HepG2 (cell line): ENCODE results near the gene BAHCC1. TPM values are rescaled to one million over a fixed set of nuclear protein-coding genes. Genes with fewer than 3 reads are reported as not detected.

Source experiments
- ATAC-seq: fragments of 200-7000 bp; cut with Tn5 transposase; 3 replicates; pipeline ENCODE4 v1.9.1; 2020; ENCODE audit warnings: mild to moderate bottlenecking, moderate library complexity
- BruUV-seq: library from RNA; stranded (reverse); fragments of 400-500 nt; replicated peaks from 2 replicates; lab custom pipeline; 2021; lab: Mats Ljungman, UMichigan
- CTCF ChIA-PET: fragments of 300-600 bp; formaldehyde crosslinking; extraction: SDS; loops from one replicate; lab custom pipeline; 2021; ENCODE audit warnings: low total read pairs, inconsistent platforms, low intra/inter-chr PET ratio; lab: Yijun Ruan, JAX
- POLR2A ChIA-PET: fragments of 350-600 bp; sonication (Branson Sonifier 250); formaldehyde crosslinking; loops from one replicate; lab custom pipeline; 2020; ENCODE audit warnings: antibody characterized with exemption, inconsistent platforms; lab: Yijun Ruan, JAX
- DNase-seq: peaks from one replicate; pipeline ENCODE4 v3.0.0-alpha.2; 2015; ENCODE audit warnings: low spot score
- FAIRE-seq: peaks from 3 replicates; lab custom pipeline; 2011; peaks lifted over from hg19 to GRCh38; lab: Jason Lieb, UNC
- H2AFZ ChIP-seq: one replicate; pipeline ENCODE4 v1.6.1; 2011; ENCODE audit warnings: low read length, inconsistent platforms
- H3K27ac ChIP-seq: fragments of 300-600 bp; 3 replicates; pipeline ENCODE4 v1.8.0; 2011; ENCODE audit warnings: mixed run types, mild to moderate bottlenecking, mixed read lengths, low read length, inconsistent platforms; ENCODE audit not compliant: insufficient read depth; ENCODE audit errors: extremely low read length
- H3K27me3 ChIP-seq, 2 experiments: fragments of 200-600 bp in 1 of 2; 2 replicates in 1 of 2; 3 replicates in 1 of 2; pipeline versions ENCODE4 v1.6.0 to v1.8.0; 2011; ENCODE audit warnings: low read length in 2 of 2, mild to moderate bottlenecking in 2 of 2, moderate library complexity in 2 of 2, inconsistent platforms in 1 of 2; ENCODE audit not compliant: insufficient read depth in 2 of 2, control insufficient read depth in 1 of 2
- H3K36me3 ChIP-seq, 2 experiments: fragments of 200-600 bp in 1 of 2; replicated peaks in 1 of 2; 2 replicates in 1 of 2; 3 replicates in 1 of 2; pipeline versions ENCODE4 v1.5.1 to v1.8.0; 2011; ENCODE audit warnings: low read length in 2 of 2, inconsistent platforms in 1 of 2; ENCODE audit not compliant: insufficient read depth in 2 of 2, control insufficient read depth in 1 of 2
- H3K4me1 ChIP-seq: 2 replicates; pipeline ENCODE4 v1.5.1; 2012; ENCODE audit warnings: low read length, inconsistent platforms; ENCODE audit not compliant: insufficient read depth
- H3K4me2 ChIP-seq: 2 replicates; pipeline ENCODE4 v1.6.0; 2011; ENCODE audit warnings: low read depth, low read length, inconsistent platforms
- H3K4me3 ChIP-seq, 3 experiments: fragments of 200-600 bp in 1 of 3; sonication (generic), shearing (Covaris generic) in 1 of 3; replicated peaks in 1 of 3; 2 replicates each; pipeline ENCODE4 v1.5.1; 2011 to 2016; ENCODE audit warnings: low read length in 3 of 3, inconsistent platforms in 2 of 3, low read depth in 2 of 3, mild to moderate bottlenecking in 2 of 3, control low read depth in 1 of 3, mixed read lengths in 1 of 3; ENCODE audit not compliant: insufficient read depth in 1 of 3
- H3K79me2 ChIP-seq: one replicate; pipeline ENCODE4 v1.6.1; 2011; ENCODE audit warnings: low read length, inconsistent platforms; ENCODE audit not compliant: insufficient read depth
- H3K9ac ChIP-seq: 2 replicates; pipeline ENCODE4 v1.6.0; 2011; ENCODE audit warnings: mild to moderate bottlenecking, low read depth, low read length, inconsistent platforms; ENCODE audit not compliant: insufficient read depth
- H3K9me3 ChIP-seq: 2 replicates; pipeline ENCODE4 v1.5.1; 2012; ENCODE audit warnings: mild to moderate bottlenecking, low read length
- H4K20me1 ChIP-seq: 2 replicates; pipeline ENCODE4 v1.6.0; 2011; ENCODE audit warnings: inconsistent platforms, mild to moderate bottlenecking, low read length, moderate library complexity; ENCODE audit not compliant: insufficient read depth
- ATF1 ChIP-seq: IDR thresholded peaks from 2 replicates; pipeline ENCODE4 v1.6.1; 2016; ENCODE audit warnings: mild to moderate bottlenecking, control low read depth
- ELF1 ChIP-seq: sonication (generic); formaldehyde crosslinking; IDR thresholded peaks from 2 replicates; pipeline ENCODE4 v1.4.0; 2020; ENCODE audit warnings: missing genetic modification reagents
- SRF ChIP-seq: IDR thresholded peaks from 2 replicates; pipeline ENCODE4 v1.6.1; 2011; ENCODE audit warnings: mild to moderate bottlenecking, low read depth, low read length, moderate library complexity
- SRSF9 ChIP-seq: fragments of 200-400 bp; formaldehyde crosslinking; IDR thresholded peaks from 2 replicates; pipeline ENCODE4 v1.6.1; 2018; ENCODE audit warnings: borderline replicate concordance, mild to moderate bottlenecking, low read depth, low read length; ENCODE audit not compliant: insufficient read depth, poor library complexity, severe bottlenecking
- TGIF2 ChIP-seq: IDR thresholded peaks from 2 replicates; pipeline ENCODE4 v1.6.1; 2016; ENCODE audit warnings: control low read depth, missing compliant biosample characterization
- ZBTB7B ChIP-seq: sonication (generic); formaldehyde crosslinking; IDR thresholded peaks from 2 replicates; pipeline ENCODE4 v1.4.0; 2020; ENCODE audit warnings: missing genetic modification reagents
- ZFP90 ChIP-seq: sonication (generic); formaldehyde crosslinking; IDR thresholded peaks from 2 replicates; pipeline ENCODE4 v1.8.0; 2022; ENCODE audit warnings: missing genetic modification reagents, mild to moderate bottlenecking, inconsistent platforms, borderline replicate concordance
- ZNF234 ChIP-seq: sonication (generic); formaldehyde crosslinking; conservative IDR thresholded peaks from 2 replicates; pipeline ENCODE4 v1.5.1; 2020; ENCODE audit warnings: mild to moderate bottlenecking, missing genetic modification reagents
- ZNF34 ChIP-seq: sonication (generic); formaldehyde crosslinking; IDR thresholded peaks from 2 replicates; pipeline ENCODE4 v1.4.0; 2020; ENCODE audit warnings: mild to moderate bottlenecking, missing genetic modification reagents, borderline replicate concordance
- ZNF616 ChIP-seq: sonication (generic); formaldehyde crosslinking; IDR thresholded peaks from 2 replicates; pipeline ENCODE4 v1.5.0; 2020; ENCODE audit warnings: low read depth, mild to moderate bottlenecking, missing genetic modification reagents
- whole genome bisulfite sequencing: methylation state at CpG from one replicate; pipeline ENCODE4 v1.1.6; 2017; ENCODE audit warnings: low lambda C conversion rate; 5-methylcytosine and 5-hydroxymethylcytosine counted together
- in situ Hi-C: cut with HindIII; loops from 2 replicates; pipeline ENCODE4 v1.10.0; 2017; ENCODE audit warnings: low pct_unique_long_range_greater_than_20kb; ENCODE audit not compliant: extremely low pct_ligation_motif_present
- intact Hi-C: fragments of 100-400 bp; cut with micrococcal nuclease; formaldehyde crosslinking; loops from one replicate; pipeline ENCODE4 v1.10.0; 2022; ENCODE audit not compliant: unreplicated experiment
- polyA plus RNA-seq, 8 experiments: library from polyadenylated mRNA; depleted of rRNA in 3 of 8; stranded (reverse) in 7 of 8; unstranded in 1 of 8; fragments of >200 nt; fragmentation: Illumina TruSeq in 4 of 8; extraction: Trizol in 4 of 8; gene quantifications; 2 replicates each; pipeline versions ENCODE4 v1.2.1 to v1.2.3, GENCODE V29; 2011 to 2016; ENCODE audit warnings: low read depth in 4 of 8, missing spikeins in 1 of 8, mixed read lengths in 1 of 8; ENCODE audit not compliant: insufficient read depth in 1 of 8
- total RNA-seq, 5 experiments: library from RNA; depleted of rRNA; stranded (reverse); fragments of >200 nt; fragmentation: Illumina TruSeq; extraction: Trizol; gene quantifications; 2 replicates each; pipeline ENCODE4 v1.2.3, GENCODE V29; 2016; ENCODE audit warnings: low read depth in 1 of 5
- TF ChIP-seq, protein P1 (sequence below): IDR thresholded peaks from 2 replicates; pipeline ENCODE4 v1.6.1; 2012; ENCODE audit warnings: inconsistent platforms
- TF ChIP-seq, protein P2 (sequence below): sonication (generic); formaldehyde crosslinking; conservative IDR thresholded peaks from 2 replicates; pipeline ENCODE4 v1.8.0; 2022; ENCODE audit warnings: missing genetic modification reagents
- TF ChIP-seq, protein P3 (sequence below): sonication (generic); formaldehyde crosslinking; IDR thresholded peaks from 2 replicates; pipeline ENCODE4 v1.5.1; 2020; ENCODE audit warnings: missing genetic modification reagents, mild to moderate bottlenecking, borderline replicate concordance

BAHCC1 gene
- total and polyA plus RNA-seq, 2 of the 13 experiments (the other 11 are each of a cell fraction or from before 2014, with no cell fraction given) = 1.4 to 1.7 TPM

DNA sequence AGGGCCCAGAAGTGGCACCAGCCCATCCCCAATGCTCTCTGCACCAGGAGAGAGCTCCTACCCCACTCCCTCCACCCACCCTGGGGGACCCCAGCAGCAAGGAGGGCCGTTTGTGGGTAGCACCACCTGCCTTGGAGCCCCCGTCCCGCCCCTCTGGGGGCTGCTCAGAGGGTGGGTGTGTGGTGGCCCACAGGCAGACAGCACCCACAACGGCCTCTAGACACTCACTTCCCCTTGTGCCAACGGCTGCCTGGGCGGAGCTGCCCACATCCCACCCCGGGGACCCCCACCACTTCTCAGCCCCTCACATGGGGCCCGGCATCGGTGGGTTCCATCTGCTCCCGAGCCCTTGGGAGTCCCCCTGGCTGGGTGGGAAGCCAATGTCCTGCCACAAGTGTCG, 33.3 kb downstream of the BAHCC1 start (continued):
- TF ChIP-seq ZNF34 (no peak), ZNF616 (CRISPR knock-in tag) (no peak), SRSF9 (no peak), TGIF2 (no peak), ZFP90 (CRISPR knock-in tag) (no peak), ATF1 (no peak), SRF (no peak), ZBTB7B (CRISPR knock-in tag) (no peak)
- TF ChIP-seq, protein P1, sequence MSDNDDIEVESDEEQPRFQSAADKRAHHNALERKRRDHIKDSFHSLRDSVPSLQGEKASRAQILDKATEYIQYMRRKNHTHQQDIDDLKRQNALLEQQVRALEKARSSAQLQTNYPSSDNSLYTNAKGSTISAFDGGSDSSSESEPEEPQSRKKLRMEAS = no peak

DNA sequence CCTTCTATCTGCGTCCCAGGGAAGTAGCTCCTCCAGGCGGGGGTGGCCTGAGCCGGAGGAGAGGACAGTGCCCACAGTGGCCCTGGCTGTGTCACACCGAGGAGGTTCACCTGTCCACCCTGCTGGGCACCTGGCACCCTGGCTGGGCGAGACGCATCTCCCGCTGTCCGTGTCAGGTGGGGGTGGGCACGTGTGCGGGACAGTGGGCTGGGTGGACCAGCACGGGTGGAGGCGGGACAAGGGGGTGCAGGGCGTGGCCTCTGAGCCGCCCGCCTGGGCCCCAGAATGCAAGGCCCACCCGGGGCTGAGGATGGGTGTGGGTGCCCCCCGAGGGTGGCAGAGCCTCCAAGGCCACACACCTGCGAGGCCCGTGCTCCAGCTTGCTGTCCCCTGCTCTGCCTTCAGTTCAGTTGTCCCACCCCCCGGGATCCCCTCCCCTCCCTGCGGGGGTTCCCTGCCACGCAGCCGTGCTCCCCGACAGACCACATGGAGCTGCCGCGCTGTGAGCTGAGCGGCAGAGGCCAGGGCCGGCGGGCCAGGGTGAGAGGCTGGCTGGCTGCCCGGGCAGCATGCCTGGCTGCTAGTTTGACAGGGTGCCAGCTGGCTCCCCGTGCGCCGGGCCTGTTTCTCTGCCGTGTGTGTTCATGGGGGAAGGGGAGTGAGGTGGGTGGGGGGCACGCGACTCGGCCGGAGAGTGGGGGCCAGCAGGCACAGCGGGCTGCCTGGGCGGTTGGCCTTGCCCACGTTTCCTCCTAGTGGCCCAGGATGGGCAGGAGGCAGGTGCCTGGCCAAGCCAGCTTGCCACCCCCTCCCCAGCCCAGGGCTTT, 33.9 kb downstream of the BAHCC1 start:
- H3K4me3 ChIP-seq = no peak overlapping the region
- H3K27me3 ChIP-seq = no peaks in the 10 kb centered on the region
- H3K9me3 ChIP-seq = peaks cover 18% of the 10 kb centered on the region
- no peak for TF ChIP-seq ZNF234 (CRISPR knock-in tag)
- TF ChIP-seq, protein P2, sequence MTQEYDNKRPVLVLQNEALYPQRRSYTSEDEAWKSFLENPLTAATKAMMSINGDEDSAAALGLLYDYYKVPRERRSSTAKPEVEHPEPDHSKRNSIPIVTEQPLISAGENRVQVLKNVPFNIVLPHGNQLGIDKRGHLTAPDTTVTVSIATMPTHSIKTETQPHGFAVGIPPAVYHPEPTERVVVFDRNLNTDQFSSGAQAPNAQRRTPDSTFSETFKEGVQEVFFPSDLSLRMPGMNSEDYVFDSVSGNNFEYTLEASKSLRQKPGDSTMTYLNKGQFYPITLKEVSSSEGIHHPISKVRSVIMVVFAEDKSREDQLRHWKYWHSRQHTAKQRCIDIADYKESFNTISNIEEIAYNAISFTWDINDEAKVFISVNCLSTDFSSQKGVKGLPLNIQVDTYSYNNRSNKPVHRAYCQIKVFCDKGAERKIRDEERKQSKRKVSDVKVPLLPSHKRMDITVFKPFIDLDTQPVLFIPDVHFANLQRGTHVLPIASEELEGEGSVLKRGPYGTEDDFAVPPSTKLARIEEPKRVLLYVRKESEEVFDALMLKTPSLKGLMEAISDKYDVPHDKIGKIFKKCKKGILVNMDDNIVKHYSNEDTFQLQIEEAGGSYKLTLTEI (CRISPR knock-in tag) = no peak
- no peak for TF ChIP-seq ELF1
- TF ChIP-seq, protein P3, sequence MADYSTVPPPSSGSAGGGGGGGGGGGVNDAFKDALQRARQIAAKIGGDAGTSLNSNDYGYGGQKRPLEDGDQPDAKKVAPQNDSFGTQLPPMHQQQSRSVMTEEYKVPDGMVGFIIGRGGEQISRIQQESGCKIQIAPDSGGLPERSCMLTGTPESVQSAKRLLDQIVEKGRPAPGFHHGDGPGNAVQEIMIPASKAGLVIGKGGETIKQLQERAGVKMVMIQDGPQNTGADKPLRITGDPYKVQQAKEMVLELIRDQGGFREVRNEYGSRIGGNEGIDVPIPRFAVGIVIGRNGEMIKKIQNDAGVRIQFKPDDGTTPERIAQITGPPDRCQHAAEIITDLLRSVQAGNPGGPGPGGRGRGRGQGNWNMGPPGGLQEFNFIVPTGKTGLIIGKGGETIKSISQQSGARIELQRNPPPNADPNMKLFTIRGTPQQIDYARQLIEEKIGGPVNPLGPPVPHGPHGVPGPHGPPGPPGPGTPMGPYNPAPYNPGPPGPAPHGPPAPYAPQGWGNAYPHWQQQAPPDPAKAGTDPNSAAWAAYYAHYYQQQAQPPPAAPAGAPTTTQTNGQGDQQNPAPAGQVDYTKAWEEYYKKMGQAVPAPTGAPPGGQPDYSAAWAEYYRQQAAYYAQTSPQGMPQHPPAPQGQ (CRISPR knock-in tag) = no peak
- POLR2A ChIA-PET = no interaction called here
- CTCF ChIA-PET = no interaction called here
- H3K36me3 ChIP-seq = no peaks in the 10 kb centered on the region
- H3K9ac ChIP-seq = no peak overlapping the region
- H2AFZ ChIP-seq = no peak overlapping the region
- no TSS peak for BruUV-seq
- in situ Hi-C loops (no loop called here), intact Hi-C loops (no loop called here)
- H3K4me2 ChIP-seq = no peak overlapping the region
- H4K20me1 ChIP-seq = no peaks in the 10 kb centered on the region
- no peak for ATAC-seq
- 85% methylated on average over 15 of the region's 41 CpGs for WGBS
- no peak for DNase-seq
- H3K27ac ChIP-seq = no peak overlapping the region
- no peaks in the 10 kb centered on the region for H3K79me2 ChIP-seq
- peaks cover 3% of the 10 kb centered on the region for H3K4me1 ChIP-seq
- no peak for FAIRE-seq
